ENCODE results near the gene DDX27.
"Not testable (repeated sequence)": the region's sequence is repeated elsewhere in the genome, so short reads cannot be mapped to it uniquely, and the experiment has no call there.

The DDX27 gene

GRCh38 chr20:49219091-49219923, at the start of gene DDX27:
Gene DDX27, plus strand, starts transcription at chr20:49219416. Its CDS starts 33 bp downstream, at chr20:49219449.
- Histone ChIP-seq H3K36me3 (ENCODE audit: insufficient read depth, low read length) (peaks cover 26% of the 10 kb centered on the region), H2AFZ (ENCODE audit: low read depth, low read length) (peak within 1 kb of the TSS; percentile 58), H3K27me3 (ENCODE audit: insufficient read depth, low read length) (no peaks in the 10 kb centered on the region), H3K4me1 (ENCODE audit: insufficient read depth, low read length) (peaks cover 8% of the 10 kb centered on the region), H3K9me3 (ENCODE audit: low read length) (no peaks in the 10 kb centered on the region), H3K4me3 (ENCODE audit: low read length) (peak within 1 kb of the TSS; percentile 78)

GRCh38 chr20:49169547-49169946, 49.7 kb upstream of the DDX27 start:
- H3K4me3 ChIP-seq (ENCODE audit: low read length): no peak overlapping the region

GRCh38 chr20:49170714-49171113, 48.5 kb upstream of the DDX27 start:
- H3K4me1 ChIP-seq (ENCODE audit: insufficient read depth, low read length): peaks cover 11% of the 10 kb centered on the region
- no peak overlapping the region for H2AFZ ChIP-seq (ENCODE audit: low read depth, low read length)
- no peaks in the 10 kb centered on the region for H3K9me3 ChIP-seq (ENCODE audit: low read length)
- peaks cover 16% of the 10 kb centered on the region for H3K36me3 ChIP-seq (ENCODE audit: insufficient read depth, low read length)
- no peaks in the 10 kb centered on the region for H3K27me3 ChIP-seq (ENCODE audit: insufficient read depth, low read length)
- H3K4me3 ChIP-seq (ENCODE audit: low read length): no peak overlapping the region

More at GRCh38 chr20:49169547-49169946, 49.7 kb upstream of the DDX27 start:
- Histone ChIP-seq H2AFZ (ENCODE audit: low read depth, low read length) (no peak overlapping the region), H3K4me1 (ENCODE audit: insufficient read depth, low read length) (peaks cover 11% of the 10 kb centered on the region), H3K9me3 (ENCODE audit: low read length) (no peaks in the 10 kb centered on the region), H3K36me3 (ENCODE audit: insufficient read depth, low read length) (peaks cover 27% of the 10 kb centered on the region), H3K27me3 (ENCODE audit: insufficient read depth, low read length) (no peaks in the 10 kb centered on the region)

- Histone ChIP-seq H3K27me3 (ENCODE audit: insufficient read depth, low read length) (no peaks in the 10 kb centered on the region), H3K4me3 (ENCODE audit: low read length) (no peak overlapping the region), H3K9me3 (ENCODE audit: low read length) (no peaks in the 10 kb centered on the region), H3K4me1 (ENCODE audit: insufficient read depth, low read length) (peaks cover 11% of the 10 kb centered on the region), H2AFZ (ENCODE audit: low read depth, low read length) (no peak overlapping the region), H3K36me3 (ENCODE audit: insufficient read depth, low read length) (peaks cover 10% of the 10 kb centered on the region)
These were observed 47.3 kb upstream of the DDX27 start for GRCh38 chr20:49171909-49172308.

GRCh38 chr20:49172413-49172812, 46.8 kb upstream of the DDX27 start:
- H3K9me3 ChIP-seq (ENCODE audit: low read length): no peaks in the 10 kb centered on the region
- H2AFZ ChIP-seq (ENCODE audit: low read depth, low read length): no peak overlapping the region
- H3K4me3 ChIP-seq (ENCODE audit: low read length): no peak overlapping the region
- no peaks in the 10 kb centered on the region for H3K27me3 ChIP-seq (ENCODE audit: insufficient read depth, low read length)
- H3K4me1 ChIP-seq (ENCODE audit: insufficient read depth, low read length): peaks cover 8% of the 10 kb centered on the region
- H3K36me3 ChIP-seq (ENCODE audit: insufficient read depth, low read length): peaks cover 10% of the 10 kb centered on the region

GRCh38 chr20:49174183-49174582, 45.0 kb upstream of the DDX27 start:
- Histone ChIP-seq H3K27me3 (ENCODE audit: insufficient read depth, low read length) (no peaks in the 10 kb centered on the region), H3K4me1 (ENCODE audit: insufficient read depth, low read length) (peaks cover under 1% of the 10 kb centered on the region), H3K9me3 (ENCODE audit: low read length) (peaks cover 3% of the 10 kb centered on the region), H2AFZ (ENCODE audit: low read depth, low read length) (no peak overlapping the region), H3K4me3 (ENCODE audit: low read length) (no peak overlapping the region), H3K36me3 (ENCODE audit: insufficient read depth, low read length) (peaks cover 14% of the 10 kb centered on the region)

- Histone ChIP-seq H3K4me1 (ENCODE audit: insufficient read depth, low read length) (peaks cover 6% of the 10 kb centered on the region), H2AFZ (ENCODE audit: low read depth, low read length) (no peak overlapping the region), H3K4me3 (ENCODE audit: low read length) (no peak overlapping the region), H3K36me3 (ENCODE audit: insufficient read depth, low read length) (peaks cover 4% of the 10 kb centered on the region), H3K9me3 (ENCODE audit: low read length) (peaks cover 3% of the 10 kb centered on the region), H3K27me3 (ENCODE audit: insufficient read depth, low read length) (no peaks in the 10 kb centered on the region)
These were observed 39.6 kb upstream of the DDX27 start for GRCh38 chr20:49179368-49180277.

- Histone ChIP-seq H3K9me3 (ENCODE audit: low read length) (peaks cover 3% of the 10 kb centered on the region), H3K36me3 (ENCODE audit: insufficient read depth, low read length) (peaks cover 9% of the 10 kb centered on the region), H3K4me3 (ENCODE audit: low read length) (no peak overlapping the region), H3K4me1 (ENCODE audit: insufficient read depth, low read length) (peaks cover 13% of the 10 kb centered on the region), H2AFZ (ENCODE audit: low read depth, low read length) (no peak overlapping the region), H3K27me3 (ENCODE audit: insufficient read depth, low read length) (no peaks in the 10 kb centered on the region)
These were observed 37.8 kb upstream of the DDX27 start for GRCh38 chr20:49181265-49181877.

GRCh38 chr20:49183444-49183843, 35.8 kb upstream of the DDX27 start:
- Histone ChIP-seq H3K4me3 (ENCODE audit: low read length) (no peak overlapping the region), H3K36me3 (ENCODE audit: insufficient read depth, low read length) (peaks cover 5% of the 10 kb centered on the region), H3K9me3 (ENCODE audit: low read length) (no peaks in the 10 kb centered on the region), H2AFZ (ENCODE audit: low read depth, low read length) (no peak overlapping the region), H3K4me1 (ENCODE audit: insufficient read depth, low read length) (peaks cover 13% of the 10 kb centered on the region), H3K27me3 (ENCODE audit: insufficient read depth, low read length) (no peaks in the 10 kb centered on the region)

GRCh38 chr20:49184084-49184501, 35.1 kb upstream of the DDX27 start:
- H2AFZ ChIP-seq (ENCODE audit: low read depth, low read length); H3K9me3 ChIP-seq (ENCODE audit: low read length); H3K36me3 ChIP-seq (ENCODE audit: insufficient read depth, low read length); H3K4me3 ChIP-seq (ENCODE audit: low read length); H3K27me3 ChIP-seq (ENCODE audit: insufficient read depth, low read length): not testable (repeated sequence)
- H3K4me1 ChIP-seq (ENCODE audit: insufficient read depth, low read length): peaks cover 13% of the 10 kb centered on the region

GRCh38 chr20:49184691-49185070, 34.5 kb upstream of the DDX27 start:
- Histone ChIP-seq H3K9me3 (ENCODE audit: low read length) (no peaks in the 10 kb centered on the region), H3K27me3 (ENCODE audit: insufficient read depth, low read length) (no peaks in the 10 kb centered on the region), H3K36me3 (ENCODE audit: insufficient read depth, low read length) (peaks cover 5% of the 10 kb centered on the region), H2AFZ (ENCODE audit: low read depth, low read length) (no peak overlapping the region), H3K4me3 (ENCODE audit: low read length) (no peak overlapping the region), H3K4me1 (ENCODE audit: insufficient read depth, low read length) (peaks cover 8% of the 10 kb centered on the region)

GRCh38 chr20:49185071-49185761, 34.0 kb upstream of the DDX27 start:
- Histone ChIP-seq H2AFZ (ENCODE audit: low read depth, low read length) (no peak overlapping the region), H3K9me3 (ENCODE audit: low read length) (no peaks in the 10 kb centered on the region), H3K4me3 (ENCODE audit: low read length) (no peak overlapping the region), H3K27me3 (ENCODE audit: insufficient read depth, low read length) (no peaks in the 10 kb centered on the region), H3K4me1 (ENCODE audit: insufficient read depth, low read length) (peaks cover 7% of the 10 kb centered on the region), H3K36me3 (ENCODE audit: insufficient read depth, low read length) (peaks cover 5% of the 10 kb centered on the region)

Measured in neuron (in vitro differentiated cells).